WTC11 (cell line): ENCODE data around the gene C19orf25. TPM values are rescaled to one million over a fixed set of nuclear protein-coding genes. Genes with fewer than 3 reads are reported as not detected.
"Not testable (repeated sequence)": the region's sequence is repeated elsewhere in the genome, so short reads cannot be mapped to it uniquely, and the experiment has no call there.

Experiments
- ATAC-seq: fragments of 200-7000 bp; cut with Tn5 transposase; 2 replicates; pipeline ENCODE4 v1.10.0; 2021; ENCODE audit warnings: mild to moderate bottlenecking, moderate library complexity
- CTCF ChIA-PET: fragments of 300-600 bp; sonication (Branson Sonifier 250); formaldehyde crosslinking; loops from one replicate; lab custom pipeline; 2021; ENCODE audit warnings: antibody characterized with exemption; lab: Charles Lee
- POLR2A ChIA-PET: fragments of 350-600 bp; sonication (Branson Sonifier 250); formaldehyde crosslinking; loops from one replicate; lab custom pipeline; 2021; ENCODE audit warnings: antibody characterized with exemption; lab: Charles Lee
- DNase-seq: peaks from one replicate; pipeline ENCODE4 v3.0.0; 2021; ENCODE audit warnings: low spot score
- H3K27ac Mint-ChIP-seq: 2 replicates; pipeline ENCODE4 v1.8.0; 2021; ENCODE audit warnings: mixed read lengths
- H3K27me3 Mint-ChIP-seq: 2 replicates; pipeline ENCODE4 v1.8.0; 2021; ENCODE audit warnings: low read depth, mild to moderate bottlenecking, moderate library complexity, mixed read lengths
- H3K36me3 Mint-ChIP-seq: 2 replicates; pipeline ENCODE4 v1.8.0; 2021; ENCODE audit warnings: mixed read lengths
- H3K4me1 Mint-ChIP-seq: 2 replicates; pipeline ENCODE4 v1.8.0; 2022; ENCODE audit warnings: mixed read lengths
- H3K4me3 Mint-ChIP-seq: 2 replicates; pipeline ENCODE4 v1.8.0; 2021; ENCODE audit warnings: mild to moderate bottlenecking, moderate library complexity, mixed read lengths
- H3K9me3 Mint-ChIP-seq: 2 replicates; pipeline ENCODE4 v1.8.0; 2021; ENCODE audit warnings: mixed read lengths
- ATF1 ChIP-seq: sonication (generic); formaldehyde crosslinking; IDR thresholded peaks from 2 replicates; pipeline ENCODE4 v1.8.1; 2023; ENCODE audit warnings: mild to moderate bottlenecking, moderate library complexity, missing genetic modification reagents
- CBFB ChIP-seq: sonication (generic); formaldehyde crosslinking; IDR thresholded peaks from 2 replicates; pipeline ENCODE4 v1.8.1; 2022; ENCODE audit warnings: mild to moderate bottlenecking, low read depth, missing genetic modification reagents
- FOXJ3 ChIP-seq: sonication (generic); formaldehyde crosslinking; IDR thresholded peaks from 2 replicates; pipeline ENCODE4 v1.9.0; 2021; ENCODE audit warnings: missing genetic modification reagents, mild to moderate bottlenecking, borderline replicate concordance
- FOXK1 ChIP-seq: sonication (generic); formaldehyde crosslinking; IDR thresholded peaks from 2 replicates; pipeline ENCODE4 v1.8.0; 2022; ENCODE audit warnings: mild to moderate bottlenecking, moderate library complexity, missing genetic modification reagents
- GTF2I ChIP-seq: fragments of 250-450 bp; sonication (Bioruptor Pico); conservative IDR thresholded peaks from 2 replicates; pipeline ENCODE4 v1.4.0; 2021; ENCODE audit warnings: mild to moderate bottlenecking
- NFE2L1 ChIP-seq: sonication (generic); formaldehyde crosslinking; IDR thresholded peaks from 2 replicates; pipeline ENCODE4 v1.8.1; 2023; ENCODE audit warnings: missing genetic modification reagents
- NFYB ChIP-seq: sonication (generic); formaldehyde crosslinking; conservative IDR thresholded peaks from 2 replicates; pipeline ENCODE4 v1.8.0; 2022; ENCODE audit warnings: low read depth, missing genetic modification reagents
- RORB ChIP-seq: fragments of 250-450 bp; sonication (Bioruptor Pico); IDR thresholded peaks from 2 replicates; pipeline ENCODE4 v1.9.0; 2021; ENCODE audit warnings: mild to moderate bottlenecking
- total RNA-seq: library from RNA; stranded (reverse); gene quantifications from 3 replicates; pipeline ENCODE4 v1.2.3, GENCODE V29; 2021
- TF ChIP-seq, protein P1 (sequence below): sonication (generic); formaldehyde crosslinking; IDR thresholded peaks from 2 replicates; pipeline ENCODE4 v1.8.1; 2023; ENCODE audit warnings: mild to moderate bottlenecking, missing genetic modification reagents, borderline replicate concordance
- TF ChIP-seq, protein P2 (sequence below): sonication (generic); formaldehyde crosslinking; IDR thresholded peaks from 2 replicates; pipeline ENCODE4 v1.8.1; 2023; ENCODE audit warnings: mild to moderate bottlenecking, missing genetic modification reagents, moderate library complexity
- TF ChIP-seq, protein P3 (sequence below): sonication (generic); formaldehyde crosslinking; IDR thresholded peaks from 2 replicates; pipeline ENCODE4 v1.8.1; 2022; ENCODE audit warnings: low read depth, mild to moderate bottlenecking, moderate library complexity, missing genetic modification reagents, borderline replicate concordance
- TF ChIP-seq, protein P4 (sequence below): sonication (generic); formaldehyde crosslinking; IDR thresholded peaks from 2 replicates; pipeline ENCODE4 v1.8.1; 2023; ENCODE audit warnings: mild to moderate bottlenecking, missing genetic modification reagents, moderate library complexity
- TF ChIP-seq, protein P5 (sequence below): sonication (generic); formaldehyde crosslinking; IDR thresholded peaks from 2 replicates; pipeline ENCODE4 v1.8.0; 2023; ENCODE audit warnings: mild to moderate bottlenecking, missing genetic modification reagents
- TF ChIP-seq, protein P6 (sequence below): fragments of 250-450 bp; sonication (Bioruptor Pico); conservative IDR thresholded peaks from 2 replicates; pipeline ENCODE4 v1.9.0; 2021; ENCODE audit warnings: mild to moderate bottlenecking

The C19orf25 gene
- total RNA-seq, 1 experiment from 2014 or later = 65.7 TPM

DNA sequence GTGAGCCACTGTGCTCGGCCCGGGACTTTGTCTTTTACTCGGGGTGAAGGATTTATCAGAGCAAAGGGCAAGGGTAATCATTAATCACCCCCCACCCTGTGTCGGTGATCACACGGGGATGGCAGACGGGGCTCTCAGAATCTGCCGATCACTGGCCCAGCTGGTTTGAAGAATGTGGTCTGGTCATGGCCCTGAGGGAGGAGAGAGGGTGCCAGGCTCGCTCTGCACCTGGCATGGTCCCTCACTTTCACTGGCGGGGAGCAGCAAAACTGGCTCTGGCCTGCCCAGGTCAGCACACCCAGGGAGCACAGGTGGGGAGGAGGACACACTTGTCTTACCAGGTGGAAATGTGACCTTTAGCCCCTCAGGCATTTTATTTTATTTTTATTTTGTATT lies 22.2 kb upstream of the C19orf25 start:
- ATAC-seq = no peak
- H3K36me3 Mint-ChIP-seq = peaks cover 5% of the 10 kb centered on the region; the same call in 1 of the 2 replicates
- H3K4me3 Mint-ChIP-seq = no peak overlapping the region
- no peak for DNase-seq
- no peaks in the 10 kb centered on the region for H3K9me3 Mint-ChIP-seq
- no peaks in the 10 kb centered on the region; the same call in 1 of the 2 replicates for H3K4me1 Mint-ChIP-seq
- TF ChIP-seq, protein P1, sequence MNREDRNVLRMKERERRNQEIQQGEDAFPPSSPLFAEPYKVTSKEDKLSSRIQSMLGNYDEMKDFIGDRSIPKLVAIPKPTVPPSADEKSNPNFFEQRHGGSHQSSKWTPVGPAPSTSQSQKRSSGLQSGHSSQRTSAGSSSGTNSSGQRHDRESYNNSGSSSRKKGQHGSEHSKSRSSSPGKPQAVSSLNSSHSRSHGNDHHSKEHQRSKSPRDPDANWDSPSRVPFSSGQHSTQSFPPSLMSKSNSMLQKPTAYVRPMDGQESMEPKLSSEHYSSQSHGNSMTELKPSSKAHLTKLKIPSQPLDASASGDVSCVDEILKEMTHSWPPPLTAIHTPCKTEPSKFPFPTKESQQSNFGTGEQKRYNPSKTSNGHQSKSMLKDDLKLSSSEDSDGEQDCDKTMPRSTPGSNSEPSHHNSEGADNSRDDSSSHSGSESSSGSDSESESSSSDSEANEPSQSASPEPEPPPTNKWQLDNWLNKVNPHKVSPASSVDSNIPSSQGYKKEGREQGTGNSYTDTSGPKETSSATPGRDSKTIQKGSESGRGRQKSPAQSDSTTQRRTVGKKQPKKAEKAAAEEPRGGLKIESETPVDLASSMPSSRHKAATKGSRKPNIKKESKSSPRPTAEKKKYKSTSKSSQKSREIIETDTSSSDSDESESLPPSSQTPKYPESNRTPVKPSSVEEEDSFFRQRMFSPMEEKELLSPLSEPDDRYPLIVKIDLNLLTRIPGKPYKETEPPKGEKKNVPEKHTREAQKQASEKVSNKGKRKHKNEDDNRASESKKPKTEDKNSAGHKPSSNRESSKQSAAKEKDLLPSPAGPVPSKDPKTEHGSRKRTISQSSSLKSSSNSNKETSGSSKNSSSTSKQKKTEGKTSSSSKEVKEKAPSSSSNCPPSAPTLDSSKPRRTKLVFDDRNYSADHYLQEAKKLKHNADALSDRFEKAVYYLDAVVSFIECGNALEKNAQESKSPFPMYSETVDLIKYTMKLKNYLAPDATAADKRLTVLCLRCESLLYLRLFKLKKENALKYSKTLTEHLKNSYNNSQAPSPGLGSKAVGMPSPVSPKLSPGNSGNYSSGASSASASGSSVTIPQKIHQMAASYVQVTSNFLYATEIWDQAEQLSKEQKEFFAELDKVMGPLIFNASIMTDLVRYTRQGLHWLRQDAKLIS (CRISPR knock-in tag) = no peak
- TF ChIP-seq, protein P2, sequence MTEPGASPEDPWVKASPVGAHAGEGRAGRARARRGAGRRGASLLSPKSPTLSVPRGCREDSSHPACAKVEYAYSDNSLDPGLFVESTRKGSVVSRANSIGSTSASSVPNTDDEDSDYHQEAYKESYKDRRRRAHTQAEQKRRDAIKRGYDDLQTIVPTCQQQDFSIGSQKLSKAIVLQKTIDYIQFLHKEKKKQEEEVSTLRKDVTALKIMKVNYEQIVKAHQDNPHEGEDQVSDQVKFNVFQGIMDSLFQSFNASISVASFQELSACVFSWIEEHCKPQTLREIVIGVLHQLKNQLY = no peak
- TF ChIP-seq NFYB (CRISPR knock-in tag) (no peak), ATF1 (CRISPR knock-in tag) (no peak), RORB (CRISPR knock-in tag) (no peak), NFE2L1 (no peak), CBFB (no peak), FOXK1 (CRISPR knock-in tag) (no peak), GTF2I (CRISPR knock-in tag) (no peak), FOXJ3 (CRISPR knock-in tag) (no peak)
- TF ChIP-seq, protein P3, sequence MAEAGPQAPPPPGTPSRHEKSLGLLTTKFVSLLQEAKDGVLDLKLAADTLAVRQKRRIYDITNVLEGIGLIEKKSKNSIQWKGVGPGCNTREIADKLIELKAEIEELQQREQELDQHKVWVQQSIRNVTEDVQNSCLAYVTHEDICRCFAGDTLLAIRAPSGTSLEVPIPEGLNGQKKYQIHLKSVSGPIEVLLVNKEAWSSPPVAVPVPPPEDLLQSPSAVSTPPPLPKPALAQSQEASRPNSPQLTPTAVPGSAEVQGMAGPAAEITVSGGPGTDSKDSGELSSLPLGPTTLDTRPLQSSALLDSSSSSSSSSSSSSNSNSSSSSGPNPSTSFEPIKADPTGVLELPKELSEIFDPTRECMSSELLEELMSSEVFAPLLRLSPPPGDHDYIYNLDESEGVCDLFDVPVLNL (CRISPR knock-in tag) = no peak
- TF ChIP-seq, protein P4, sequence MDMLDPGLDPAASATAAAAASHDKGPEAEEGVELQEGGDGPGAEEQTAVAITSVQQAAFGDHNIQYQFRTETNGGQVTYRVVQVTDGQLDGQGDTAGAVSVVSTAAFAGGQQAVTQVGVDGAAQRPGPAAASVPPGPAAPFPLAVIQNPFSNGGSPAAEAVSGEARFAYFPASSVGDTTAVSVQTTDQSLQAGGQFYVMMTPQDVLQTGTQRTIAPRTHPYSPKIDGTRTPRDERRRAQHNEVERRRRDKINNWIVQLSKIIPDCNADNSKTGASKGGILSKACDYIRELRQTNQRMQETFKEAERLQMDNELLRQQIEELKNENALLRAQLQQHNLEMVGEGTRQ (CRISPR knock-in tag) = no peak
- TF ChIP-seq, protein P5, sequence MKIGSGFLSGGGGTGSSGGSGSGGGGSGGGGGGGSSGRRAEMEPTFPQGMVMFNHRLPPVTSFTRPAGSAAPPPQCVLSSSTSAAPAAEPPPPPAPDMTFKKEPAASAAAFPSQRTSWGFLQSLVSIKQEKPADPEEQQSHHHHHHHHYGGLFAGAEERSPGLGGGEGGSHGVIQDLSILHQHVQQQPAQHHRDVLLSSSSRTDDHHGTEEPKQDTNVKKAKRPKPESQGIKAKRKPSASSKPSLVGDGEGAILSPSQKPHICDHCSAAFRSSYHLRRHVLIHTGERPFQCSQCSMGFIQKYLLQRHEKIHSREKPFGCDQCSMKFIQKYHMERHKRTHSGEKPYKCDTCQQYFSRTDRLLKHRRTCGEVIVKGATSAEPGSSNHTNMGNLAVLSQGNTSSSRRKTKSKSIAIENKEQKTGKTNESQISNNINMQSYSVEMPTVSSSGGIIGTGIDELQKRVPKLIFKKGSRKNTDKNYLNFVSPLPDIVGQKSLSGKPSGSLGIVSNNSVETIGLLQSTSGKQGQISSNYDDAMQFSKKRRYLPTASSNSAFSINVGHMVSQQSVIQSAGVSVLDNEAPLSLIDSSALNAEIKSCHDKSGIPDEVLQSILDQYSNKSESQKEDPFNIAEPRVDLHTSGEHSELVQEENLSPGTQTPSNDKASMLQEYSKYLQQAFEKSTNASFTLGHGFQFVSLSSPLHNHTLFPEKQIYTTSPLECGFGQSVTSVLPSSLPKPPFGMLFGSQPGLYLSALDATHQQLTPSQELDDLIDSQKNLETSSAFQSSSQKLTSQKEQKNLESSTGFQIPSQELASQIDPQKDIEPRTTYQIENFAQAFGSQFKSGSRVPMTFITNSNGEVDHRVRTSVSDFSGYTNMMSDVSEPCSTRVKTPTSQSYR (CRISPR knock-in tag) = no peak
- TF ChIP-seq, protein P6, sequence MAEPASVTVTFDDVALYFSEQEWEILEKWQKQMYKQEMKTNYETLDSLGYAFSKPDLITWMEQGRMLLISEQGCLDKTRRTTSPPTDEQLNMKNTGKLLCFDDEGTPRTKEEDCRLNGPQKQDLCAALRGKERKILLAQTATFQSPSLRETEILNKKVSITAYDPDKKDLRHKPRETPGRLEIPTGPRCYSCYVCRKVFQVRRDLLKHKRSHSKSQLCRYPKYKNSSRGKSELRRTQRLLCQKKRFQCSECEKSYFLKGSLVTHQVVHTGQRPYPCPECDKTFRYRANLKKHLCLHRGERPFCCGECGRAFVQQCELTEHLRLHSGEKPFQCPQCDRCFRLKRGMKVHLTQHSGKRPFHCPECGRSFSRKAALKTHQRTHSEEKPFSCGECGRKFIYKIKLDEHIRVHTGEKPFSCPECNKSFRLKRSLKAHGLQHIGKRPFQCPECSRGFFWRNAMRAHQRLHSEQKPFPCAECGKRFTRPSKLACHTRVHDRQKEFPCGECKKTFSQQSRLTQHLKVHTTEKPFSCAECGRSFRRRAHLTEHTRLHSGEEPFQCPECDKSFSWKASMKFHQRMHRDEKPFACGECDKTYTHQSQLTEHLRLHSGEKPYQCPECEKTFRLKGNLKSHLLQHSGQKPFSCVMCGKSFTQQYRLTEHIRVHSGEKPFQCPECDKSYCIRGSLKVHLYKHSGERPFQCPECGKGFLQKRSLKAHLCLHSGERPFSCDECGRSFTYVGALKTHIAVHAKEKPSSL = no peak
- TF ChIP-seq, all 79 proteins: peak for 0
- ChIA-PET POLR2A (no interaction called here), CTCF (interaction anchor here (2.6 kb wide), 1 partner anchor 10 kb away, joined by 15 read pairs; the partner anchor contains the start of gene REEP6)
- Mint-ChIP-seq H3K27ac (no peak overlapping the region), H3K27me3 (peaks cover 39% of the 10 kb centered on the region)

DNA sequence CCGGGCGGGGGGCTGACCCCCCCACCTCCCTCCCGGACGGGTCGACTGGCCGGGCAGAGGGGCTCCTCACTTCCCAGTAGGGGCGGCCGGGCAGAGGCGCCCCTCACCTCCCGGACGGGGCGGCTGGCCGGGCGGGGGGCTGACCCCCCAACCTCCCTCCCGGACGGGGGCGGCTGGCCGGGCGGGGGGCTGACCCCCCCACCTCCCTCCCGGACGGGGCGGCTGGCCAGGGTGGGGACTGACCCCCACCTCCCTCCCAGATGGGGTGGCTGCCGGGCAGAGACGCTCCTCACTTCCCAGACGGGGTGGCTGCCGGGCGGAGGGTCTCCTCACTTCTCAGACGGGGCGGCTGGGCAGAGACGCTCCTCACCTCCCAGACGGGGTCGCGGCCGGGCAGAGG lies 20.2 kb upstream of the C19orf25 start:
- H3K9me3 Mint-ChIP-seq, H3K27ac Mint-ChIP-seq, ATAC-seq, H3K4me1 Mint-ChIP-seq, DNase-seq, POLR2A ChIA-PET, H3K36me3 Mint-ChIP-seq, H3K4me3 Mint-ChIP-seq, CTCF ChIA-PET: not testable (repeated sequence)
- H3K27me3 Mint-ChIP-seq = peaks cover 21% of the 10 kb centered on the region
